Stimulated activated CD8-positive, alpha-beta memory T cell treated with anti-CD3 and anti-CD28 coated beads, Interleukin-7, amount 100 ng/mL, for 4 hours (primary cell): ENCODE measurements around the gene SLC6A19.
"Not testable (repeated sequence)": the region's sequence is repeated elsewhere in the genome, so short reads cannot be mapped to it uniquely, and the experiment has no call there.

ENCODE experiments used
- DNase-seq, 2 donors: peaks; one replicate each; pipeline ENCODE4 v3.0.0-alpha.2; 2020; ENCODE audit warnings: low read depth in 2 of 2

Gene SLC6A19

GRCh38 chr5:1265461-1266455 is 64.4 kb downstream of the SLC6A19 start:
- no peak for DNase-seq

GRCh38 chr5:1266791-1267190 is 65.4 kb downstream of the SLC6A19 start:
- DNase-seq = no peak

- DNase-seq = not testable (repeated sequence)
Observed at GRCh38 chr5:1267464-1267863, 66.1 kb downstream of the SLC6A19 start.

- DNase-seq = no peak
Observed at GRCh38 chr5:1268056-1268455, 66.7 kb downstream of the SLC6A19 start.

- peak; percentile 9 to 20 for DNase-seq
Observed at GRCh38 chr5:1268666-1269065, 67.3 kb downstream of the SLC6A19 start.

- no peak for DNase-seq
Observed at GRCh38 chr5:1270426-1270825, 69.0 kb downstream of the SLC6A19 start.

GRCh38 chr5:1270933-1271914 is 69.8 kb downstream of the SLC6A19 start:
- DNase-seq = no peak

GRCh38 chr5:1272201-1272600 is 70.8 kb downstream of the SLC6A19 start:
- no peak for DNase-seq

- DNase-seq = no peak
Observed at GRCh38 chr5:1273745-1274144, 72.3 kb downstream of the SLC6A19 start.

GRCh38 chr5:1274471-1274870 is 73.1 kb downstream of the SLC6A19 start:
- DNase-seq = no peak
